Endothelial cell of umbilical vein (primary cell): ENCODE data around the gene SPIRE2. TPM values are rescaled to one million over a fixed set of nuclear protein-coding genes. Genes with fewer than 3 reads are reported as not detected.

Experiments
- BruUV-seq: library from RNA; stranded (reverse); fragments of 400-500 nt; replicated peaks from 2 replicates; lab custom pipeline; 2021; lab: Mats Ljungman, UMichigan
- CTCF ChIA-PET: fragments of 300-600, 350-600 bp; sonication (Branson Sonifier 250); formaldehyde crosslinking; loops from one replicate; lab custom pipeline; 2021; ENCODE audit warnings: antibody characterized with exemption, inconsistent platforms; lab: Charles Lee
- POLR2A ChIA-PET: fragments of 300-600, 350-600 bp; sonication (Branson Sonifier 250); formaldehyde crosslinking; loops from one replicate; lab custom pipeline; 2021; ENCODE audit warnings: antibody characterized with exemption, inconsistent platforms; lab: Charles Lee
- DNase-seq: peaks from one replicate; pipeline ENCODE4 v3.0.0-alpha.2; 2011; ENCODE audit warnings: low read depth, low spot score
- FAIRE-seq: peaks from 2 replicates; lab custom pipeline; 2011; peaks lifted over from hg19 to GRCh38; lab: Jason Lieb, UNC
- H2AFZ ChIP-seq: 2 replicates; pipeline ENCODE4 v1.6.0; 2012; ENCODE audit warnings: low read depth, low read length, control low read depth, inconsistent platforms
- H3K27ac ChIP-seq: 2 replicates; pipeline ENCODE4 v1.5.1; 2011; ENCODE audit warnings: low read depth, mild to moderate bottlenecking, control low read depth, low read length, moderate library complexity; ENCODE audit not compliant: insufficient read depth
- H3K27me3 ChIP-seq, 2 experiments: 2 replicates each; pipeline versions ENCODE4 v1.6.0 to v1.6.1; 2011; ENCODE audit warnings: low read length in 2 of 2, mixed read lengths in 1 of 2; ENCODE audit not compliant: control insufficient read depth in 2 of 2, insufficient read depth in 2 of 2
- H3K36me3 ChIP-seq, 2 experiments: 2 replicates in 1 of 2; 3 replicates in 1 of 2; pipeline ENCODE4 v1.5.1; 2011; ENCODE audit warnings: low read length in 2 of 2, mild to moderate bottlenecking in 1 of 2, moderate library complexity in 1 of 2; ENCODE audit not compliant: control insufficient read depth in 2 of 2, insufficient read depth in 2 of 2; ENCODE audit errors: extremely low read depth in 1 of 2
- H3K4me1 ChIP-seq: 3 replicates; pipeline ENCODE4 v1.5.1; 2011; ENCODE audit warnings: mild to moderate bottlenecking, low read length; ENCODE audit not compliant: control insufficient read depth, insufficient read depth; ENCODE audit errors: extremely low read depth
- H3K4me2 ChIP-seq: 2 replicates; pipeline ENCODE4 v1.6.1; 2011; ENCODE audit warnings: low read length, control low read depth, mixed read lengths; ENCODE audit not compliant: insufficient read depth
- H3K4me3 ChIP-seq, 3 experiments: fragments of 200-600 bp in 1 of 3; sonication (generic), shearing (Covaris generic) in 1 of 3; replicated peaks in 1 of 3; 2 replicates each; pipeline ENCODE4 v1.5.1; 2011 to 2016; ENCODE audit warnings: control low read depth in 3 of 3, low read length in 3 of 3, mild to moderate bottlenecking in 2 of 3, inconsistent platforms in 1 of 3, low read depth in 1 of 3, moderate library complexity in 1 of 3; ENCODE audit not compliant: insufficient read depth in 1 of 3
- H3K79me2 ChIP-seq: 2 replicates; pipeline ENCODE4 v1.6.0; 2012; ENCODE audit warnings: low read length, inconsistent platforms; ENCODE audit not compliant: control insufficient read depth, insufficient read depth
- H3K9ac ChIP-seq: replicated peaks from 2 replicates; pipeline ENCODE3; 2011; ENCODE audit warnings: low read length, control low read depth; ENCODE audit not compliant: insufficient read depth; ENCODE audit errors: extremely low read depth
- H3K9me1 ChIP-seq: replicated peaks from 3 replicates; pipeline ENCODE4 v1.6.0; 2011; ENCODE audit warnings: mild to moderate bottlenecking, low read length; ENCODE audit not compliant: control insufficient read depth, insufficient read depth; ENCODE audit errors: extremely low read depth
- H3K9me3 ChIP-seq: replicated peaks from 2 replicates; pipeline ENCODE4 v1.5.1; 2012; ENCODE audit warnings: low read length, inconsistent platforms; ENCODE audit not compliant: control insufficient read depth, insufficient read depth
- H4K20me1 ChIP-seq: replicated peaks from 2 replicates; pipeline ENCODE3; 2011; ENCODE audit warnings: mild to moderate bottlenecking, low read length; ENCODE audit not compliant: control insufficient read depth, insufficient read depth; ENCODE audit errors: extremely low read depth
- EZH2 ChIP-seq: IDR thresholded peaks from 2 replicates; pipeline ENCODE4 v1.6.1; 2012; ENCODE audit warnings: borderline replicate concordance, low read depth, mild to moderate bottlenecking, moderate library complexity, low read length, inconsistent platforms; ENCODE audit not compliant: severe bottlenecking
- FOS ChIP-seq: IDR thresholded peaks from 2 replicates; pipeline ENCODE4 v1.6.1; 2011; ENCODE audit warnings: mild to moderate bottlenecking, low read length, moderate library complexity, borderline replicate concordance; ENCODE audit not compliant: insufficient read depth
- GATA2 ChIP-seq: IDR thresholded peaks from 2 replicates; pipeline ENCODE4 v1.7.0; 2011; ENCODE audit warnings: low read depth, mild to moderate bottlenecking, moderate library complexity, mixed read lengths, low read length; ENCODE audit not compliant: insufficient read length, insufficient read depth
- JUN ChIP-seq: IDR thresholded peaks from 2 replicates; pipeline ENCODE4 v1.6.1; 2011; ENCODE audit warnings: borderline replicate concordance, low read depth; ENCODE audit not compliant: insufficient read length, insufficient read depth
- POLR2A ChIP-seq: IDR thresholded peaks from 2 replicates; pipeline ENCODE4 v1.6.1; 2012; ENCODE audit warnings: low read depth, mild to moderate bottlenecking, control low read depth, low read length
- POLR2AphosphoS5 ChIP-seq: IDR thresholded peaks from 2 replicates; pipeline ENCODE4 v1.6.1; 2012; ENCODE audit warnings: low read depth, mild to moderate bottlenecking, control low read depth, low read length, moderate library complexity; ENCODE audit not compliant: insufficient read depth
- dilution Hi-C: fragments of 300-500 bp; cut with MboI; formaldehyde crosslinking; loops from one replicate; pipeline ENCODE4 v1.15.0; 2019; ENCODE audit warnings: low sequenced_read_pairs; ENCODE audit not compliant: extremely low pct_ligation_motif_present
- intact Hi-C: fragments of 100-400 bp; cut with micrococcal nuclease; formaldehyde crosslinking; loops from one replicate; pipeline ENCODE4 v1.10.0; 2022
- polyA plus RNA-seq, 4 experiments: library from polyadenylated mRNA; depleted of rRNA in 3 of 4; stranded (reverse) in 3 of 4; unstranded in 1 of 4; fragments of >200 nt; gene quantifications; 2 replicates each; pipeline versions ENCODE4 v1.2.1 to v1.2.3, GENCODE V29; 2011 to 2012; ENCODE audit warnings: missing spikeins in 1 of 4
- total RNA-seq: library from RNA; stranded (reverse); gene quantifications from 2 replicates; pipeline ENCODE4 v1.2.3, GENCODE V29; 2021
- TF ChIP-seq, protein P1 (sequence below), 2 donors: IDR thresholded peaks; 1 replicate in 1 of 2; 2 replicates in 1 of 2; pipeline ENCODE4 v1.5.1; 2011; ENCODE audit warnings: low read length in 2 of 2, mild to moderate bottlenecking in 2 of 2, moderate library complexity in 2 of 2, control low read depth in 1 of 2, inconsistent platforms in 1 of 2, low read depth in 1 of 2; ENCODE audit not compliant: insufficient read depth in 1 of 2; ENCODE audit errors: extremely low read depth in 1 of 2

SPIRE2 gene
- total and polyA plus RNA-seq, 2 donors (not counting 3 experiments of a cell fraction or from before 2014, with no cell fraction given), result 1.2 to 3.1 TPM

GRCh38 chr16:89902980-89903379 lies 74.7 kb downstream of the SPIRE2 start:
- Histone ChIP-seq H3K27me3 (no peaks in the 10 kb centered on the region), H3K4me1 (no peaks in the 10 kb centered on the region), H3K27ac (no peak overlapping the region), H3K79me2 (no peaks in the 10 kb centered on the region), H4K20me1 (no peaks in the 10 kb centered on the region), H3K4me2 (no peak overlapping the region), H3K9me1 (no peaks in the 10 kb centered on the region), H3K36me3 (peaks cover 13 to 55% of the 10 kb centered on the region in 2 experiments), H3K9me3 (no peaks in the 10 kb centered on the region), H3K4me3 (no peak overlapping the region), H2AFZ (no peak overlapping the region), H3K9ac (no peak overlapping the region)
- dilution Hi-C loops (no loop called here), intact Hi-C loops (no loop called here)
- CTCF ChIA-PET, result no interaction called here
- POLR2A ChIA-PET, result no interaction called here
- TF ChIP-seq GATA2, result no peak
- TF ChIP-seq JUN, result no peak
- TF ChIP-seq, protein P1, sequence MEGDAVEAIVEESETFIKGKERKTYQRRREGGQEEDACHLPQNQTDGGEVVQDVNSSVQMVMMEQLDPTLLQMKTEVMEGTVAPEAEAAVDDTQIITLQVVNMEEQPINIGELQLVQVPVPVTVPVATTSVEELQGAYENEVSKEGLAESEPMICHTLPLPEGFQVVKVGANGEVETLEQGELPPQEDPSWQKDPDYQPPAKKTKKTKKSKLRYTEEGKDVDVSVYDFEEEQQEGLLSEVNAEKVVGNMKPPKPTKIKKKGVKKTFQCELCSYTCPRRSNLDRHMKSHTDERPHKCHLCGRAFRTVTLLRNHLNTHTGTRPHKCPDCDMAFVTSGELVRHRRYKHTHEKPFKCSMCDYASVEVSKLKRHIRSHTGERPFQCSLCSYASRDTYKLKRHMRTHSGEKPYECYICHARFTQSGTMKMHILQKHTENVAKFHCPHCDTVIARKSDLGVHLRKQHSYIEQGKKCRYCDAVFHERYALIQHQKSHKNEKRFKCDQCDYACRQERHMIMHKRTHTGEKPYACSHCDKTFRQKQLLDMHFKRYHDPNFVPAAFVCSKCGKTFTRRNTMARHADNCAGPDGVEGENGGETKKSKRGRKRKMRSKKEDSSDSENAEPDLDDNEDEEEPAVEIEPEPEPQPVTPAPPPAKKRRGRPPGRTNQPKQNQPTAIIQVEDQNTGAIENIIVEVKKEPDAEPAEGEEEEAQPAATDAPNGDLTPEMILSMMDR (IDR thresholded peaks at IDR 0.05; ENCODE audit: extremely low read depth in 1 of 2, insufficient read depth in 1 of 2, low read depth in 1 of 2, low read length in 2 of 2), result no peak
- TF ChIP-seq EZH2, result no peak
- TF ChIP-seq FOS, result no peak
- no peak for TF ChIP-seq POLR2A
- no peak for TF ChIP-seq POLR2AphosphoS5
- no TSS peak for BruUV-seq
- FAIRE-seq (no peak), DNase-seq (no peak)
